NCI-H2107 treated with DMSO at 0.1 percent for 48 hours (cell line): ENCODE measurements around the gene WFIKKN2.
"Not testable (repeated sequence)": the region's sequence is repeated elsewhere in the genome, so short reads cannot be mapped to it uniquely, and the experiment has no call there.

ENCODE experiments used
- DNase-seq: peaks from one replicate; lab custom pipeline; 2025; ENCODE audit not compliant: unreplicated experiment; lab: John Stamatoyannopoulos, UW

Gene WFIKKN2

DNA sequence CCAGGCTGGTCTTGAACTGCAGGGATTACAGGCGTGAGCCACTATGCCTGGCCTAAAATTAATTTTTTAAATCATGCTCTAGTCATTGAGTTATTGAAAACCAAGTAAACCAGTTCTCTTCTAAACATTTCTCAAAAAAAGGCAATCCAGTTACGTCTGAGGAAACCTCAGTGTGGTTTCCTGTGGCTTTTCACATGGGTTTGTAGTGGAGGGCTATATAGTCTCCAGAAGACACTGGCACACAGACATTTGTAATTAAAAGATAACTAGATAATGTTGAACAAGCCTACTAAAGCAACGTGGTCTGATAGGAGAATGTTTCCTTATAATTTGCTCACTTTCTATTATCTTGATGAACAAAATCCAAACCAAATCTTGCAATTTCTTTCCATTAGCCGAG lies 36.0 kb downstream of the WFIKKN2 start:
- no peak for DNase-seq

DNA sequence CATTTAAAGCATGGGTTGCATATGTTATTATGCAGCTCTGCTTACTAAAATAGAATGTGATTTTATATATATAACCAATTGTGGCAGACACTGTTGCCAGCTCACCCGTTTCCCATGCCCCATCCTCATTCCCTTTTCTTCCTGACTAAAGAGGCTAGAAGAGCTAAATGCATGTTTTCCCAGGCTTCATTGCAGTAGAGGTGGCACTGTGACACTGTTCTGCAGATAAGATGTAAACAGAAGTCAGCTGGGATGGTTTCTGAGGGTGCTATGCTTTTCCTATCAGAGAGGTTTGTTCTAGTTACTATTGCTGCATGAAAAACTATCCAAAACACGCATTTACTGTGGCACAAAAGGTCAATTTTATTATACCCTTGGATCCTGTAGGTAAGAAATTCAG lies 36.5 kb downstream of the WFIKKN2 start:
- no peak for DNase-seq

DNA sequence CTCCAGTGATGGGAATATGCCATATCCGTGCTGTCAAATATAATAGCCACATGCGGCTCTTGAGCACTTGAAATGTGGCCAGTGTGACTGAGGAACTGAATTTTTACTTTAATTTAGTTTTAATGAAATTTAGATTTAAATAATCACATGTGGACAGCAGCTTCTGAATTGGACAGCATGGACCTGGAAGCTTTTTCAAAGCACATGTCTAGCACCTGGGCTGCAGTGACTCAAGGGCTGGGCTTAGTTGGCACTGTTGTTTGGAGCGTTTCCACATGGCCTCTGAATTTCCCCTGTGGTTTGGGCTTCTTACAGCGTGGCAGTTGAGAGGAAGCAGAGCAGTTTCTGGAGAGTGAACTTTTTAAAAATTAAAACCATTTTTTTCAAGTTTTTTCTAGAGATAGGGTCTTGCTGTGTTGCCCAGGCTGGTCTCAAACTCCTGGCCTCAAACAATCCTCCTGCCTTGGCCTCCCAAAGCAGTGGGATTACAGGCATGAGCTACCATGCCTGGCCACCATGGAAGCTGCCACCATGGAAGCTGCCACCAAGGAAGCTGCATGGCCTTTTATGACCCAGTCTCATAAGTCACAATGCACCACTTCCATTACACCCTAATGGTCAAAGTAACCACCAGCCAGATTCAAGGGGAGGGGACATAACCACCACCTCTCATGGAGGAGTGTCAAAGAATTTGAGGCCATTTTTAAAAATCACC lies 37.5 kb downstream of the WFIKKN2 start:
- no peak for DNase-seq

GRCh38 chr17:50875074-50875473 lies 39.7 kb downstream of the WFIKKN2 start:
- DNase-seq = no peak

GRCh38 chr17:50877042-50877441 lies 41.7 kb downstream of the WFIKKN2 start:
- not testable (repeated sequence) for DNase-seq

DNA sequence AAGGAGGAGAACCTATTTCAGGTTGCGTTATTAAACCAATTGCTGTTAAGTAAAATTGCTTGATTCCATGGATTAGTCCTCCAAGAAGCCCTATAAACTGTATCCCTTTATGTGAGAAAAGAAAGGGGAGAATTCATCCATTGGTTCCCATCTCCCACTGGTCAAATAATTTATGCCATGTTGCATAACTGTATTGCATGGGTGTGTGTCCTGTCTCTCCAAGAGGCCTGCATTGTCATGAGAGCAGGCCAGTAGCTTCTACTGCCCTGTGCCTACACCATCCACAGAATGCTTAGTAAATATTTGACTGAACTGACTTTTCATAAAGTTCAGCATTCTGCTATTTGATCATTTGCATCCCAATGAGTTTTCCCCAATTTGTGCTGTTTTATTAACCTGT lies 42.5 kb downstream of the WFIKKN2 start:
- no peak for DNase-seq

- DNase-seq = no peak
Measured at GRCh38 chr17:50879086-50879485, 43.7 kb downstream of the WFIKKN2 start.

DNA sequence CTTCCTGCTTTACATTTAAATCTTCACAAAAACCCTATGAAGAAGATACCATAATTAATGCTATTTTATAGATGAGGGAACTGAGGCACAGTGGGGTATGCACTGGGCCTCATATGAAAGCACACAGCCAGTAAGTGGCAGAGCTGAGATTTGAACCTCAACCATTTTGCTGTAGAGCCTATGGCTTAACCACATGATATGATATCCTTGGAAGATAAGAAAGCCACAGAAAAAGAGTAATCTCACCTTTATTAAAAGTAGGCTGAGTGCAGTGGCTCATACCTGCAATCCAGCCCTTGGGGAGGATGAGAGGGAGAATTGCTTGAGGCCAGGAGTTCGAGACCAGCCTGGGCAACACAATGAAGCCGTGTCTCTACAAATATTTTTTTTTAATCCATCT lies 45.8 kb downstream of the WFIKKN2 start:
- no peak for DNase-seq

- no peak for DNase-seq
Measured at GRCh38 chr17:50882851-50883250, 47.5 kb downstream of the WFIKKN2 start.

- no peak for DNase-seq
Measured at GRCh38 chr17:50883850-50884438, 48.6 kb downstream of the WFIKKN2 start.

DNA sequence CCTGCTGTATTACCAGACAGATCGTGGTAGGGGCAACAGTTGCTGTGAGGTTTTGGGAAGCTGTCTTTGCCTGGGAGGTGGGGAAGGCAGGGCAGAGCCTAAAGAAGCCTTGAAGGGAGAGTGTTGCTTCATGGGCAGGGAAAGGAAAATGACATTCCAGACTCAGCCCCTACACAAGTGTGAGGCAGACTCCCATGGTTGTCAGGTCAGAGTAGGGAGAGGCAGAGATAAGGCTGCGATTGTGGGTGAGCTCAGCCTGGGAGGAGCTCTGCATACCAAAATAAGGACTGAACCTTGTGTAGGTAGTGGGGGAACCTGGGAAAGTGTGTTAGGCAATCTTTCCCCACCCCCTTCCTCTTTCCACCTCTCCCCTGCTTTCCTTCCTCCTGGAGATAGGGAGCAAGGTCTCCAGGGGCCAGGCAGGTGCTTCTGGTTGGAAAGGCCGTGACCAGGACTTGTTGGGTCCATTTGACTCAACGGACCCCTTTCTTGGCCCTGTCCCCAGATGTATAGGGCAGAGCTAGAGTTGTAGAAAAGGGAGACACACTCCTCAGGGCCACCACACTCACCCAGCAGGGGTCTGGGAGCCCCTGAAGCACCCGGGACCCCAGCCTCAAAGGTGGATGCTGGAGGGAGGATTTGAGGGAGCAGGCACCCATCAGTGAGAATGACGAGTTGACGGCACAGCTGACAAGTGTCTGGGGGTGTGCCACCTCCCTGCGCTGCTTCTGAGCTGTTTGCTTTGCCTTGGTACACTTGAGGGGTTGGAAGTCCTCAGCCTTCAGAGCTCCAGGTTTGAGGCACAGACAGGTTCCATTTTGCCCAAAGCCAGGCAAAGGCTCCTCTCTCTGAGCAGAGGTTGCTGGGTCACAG lies 49.3 kb downstream of the WFIKKN2 start:
- no peak for DNase-seq

DNA sequence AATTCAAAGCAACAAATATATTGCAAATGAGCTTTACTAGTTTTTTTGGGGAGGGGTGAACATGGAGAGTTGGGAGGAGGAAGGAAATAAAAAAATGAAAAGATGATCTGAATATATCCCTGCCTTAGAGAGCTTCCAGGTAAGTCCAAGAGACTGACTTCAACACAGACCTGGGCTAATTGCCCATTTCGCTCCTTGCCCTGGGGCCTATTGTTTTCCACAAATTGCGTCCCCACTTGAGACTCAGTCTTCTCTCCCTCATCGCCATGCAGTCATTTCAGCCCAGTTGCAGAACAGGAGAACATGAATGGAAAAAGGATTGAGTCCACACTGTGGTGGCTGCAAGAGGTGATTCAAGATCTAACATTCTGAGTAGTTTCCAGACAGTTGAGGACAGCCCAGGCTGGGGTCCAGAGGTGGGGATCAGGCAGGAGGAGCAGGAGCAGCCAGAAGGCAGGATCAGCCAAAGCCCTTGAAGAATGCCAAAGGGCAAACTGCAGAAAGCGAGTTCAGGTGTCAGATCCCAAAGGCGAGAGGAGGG lies 52.4 kb downstream of the WFIKKN2 start:
- no peak for DNase-seq

DNA sequence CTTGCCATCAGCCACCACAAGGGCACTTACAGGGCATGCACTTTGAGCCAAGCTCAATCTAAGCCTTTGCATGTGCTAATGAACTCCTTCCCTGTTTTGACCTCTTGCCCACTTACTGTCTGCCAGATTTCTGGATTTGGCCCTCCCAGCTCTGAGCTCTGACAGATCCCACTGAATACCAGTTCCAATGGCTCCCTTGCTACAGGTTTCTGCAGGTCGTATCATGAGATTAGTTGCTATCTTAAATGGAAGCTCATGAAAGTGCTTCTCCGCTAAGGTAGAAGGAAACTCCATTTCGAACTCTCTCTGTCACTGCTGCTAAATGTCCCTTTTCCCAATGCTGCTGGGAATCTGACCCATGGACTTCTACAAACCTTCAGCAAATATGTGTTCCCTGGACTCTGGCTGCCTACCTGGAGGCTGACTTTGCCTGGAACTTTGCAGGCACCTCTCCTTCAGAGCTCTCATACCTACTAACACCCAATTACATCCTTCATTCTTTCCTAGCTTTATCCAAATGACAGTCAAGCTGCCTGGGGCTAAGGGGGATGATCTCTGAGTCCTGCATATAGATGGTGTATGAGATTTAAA lies 54.2 kb downstream of the WFIKKN2 start:
- no peak for DNase-seq

DNA sequence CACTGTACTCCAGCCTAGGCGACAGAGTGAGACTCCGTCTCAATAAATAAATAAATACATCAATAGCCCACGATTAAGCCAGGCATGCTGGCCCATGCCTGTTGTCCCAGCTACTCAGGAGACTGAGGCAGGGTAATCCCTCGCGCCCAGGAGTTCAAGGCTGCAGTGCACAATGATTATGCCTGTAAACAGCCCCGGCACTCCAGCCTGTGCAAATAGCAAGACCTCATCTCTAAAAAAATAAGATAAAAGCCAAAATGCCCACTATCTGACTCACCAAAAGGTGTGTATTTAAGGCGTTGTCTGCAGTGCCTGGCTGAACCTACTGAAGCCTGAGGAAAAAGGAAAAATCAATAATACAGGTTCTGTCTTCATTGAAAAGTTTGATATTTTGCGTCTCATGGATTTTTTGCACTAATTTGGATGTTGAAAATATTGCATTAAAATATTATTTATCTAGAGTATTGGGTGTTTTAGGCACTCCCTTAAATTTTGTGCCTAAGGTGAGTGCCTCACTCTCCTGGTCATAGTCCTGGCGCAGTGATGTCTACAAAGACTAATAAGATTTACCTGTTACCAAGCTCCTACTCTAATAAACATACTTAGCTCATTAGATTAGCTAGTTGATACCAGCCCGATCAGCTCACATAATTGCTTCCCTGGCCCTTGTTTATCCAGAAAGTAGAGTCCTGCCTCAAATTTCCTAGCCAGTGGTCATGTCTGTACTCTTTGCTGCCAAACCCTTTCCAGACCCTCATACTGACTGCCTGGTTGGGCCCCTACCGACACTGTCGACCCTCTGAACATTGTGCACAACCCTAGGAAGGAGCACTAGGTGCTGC lies 55.5 kb downstream of the WFIKKN2 start:
- DNase-seq = no peak

DNA sequence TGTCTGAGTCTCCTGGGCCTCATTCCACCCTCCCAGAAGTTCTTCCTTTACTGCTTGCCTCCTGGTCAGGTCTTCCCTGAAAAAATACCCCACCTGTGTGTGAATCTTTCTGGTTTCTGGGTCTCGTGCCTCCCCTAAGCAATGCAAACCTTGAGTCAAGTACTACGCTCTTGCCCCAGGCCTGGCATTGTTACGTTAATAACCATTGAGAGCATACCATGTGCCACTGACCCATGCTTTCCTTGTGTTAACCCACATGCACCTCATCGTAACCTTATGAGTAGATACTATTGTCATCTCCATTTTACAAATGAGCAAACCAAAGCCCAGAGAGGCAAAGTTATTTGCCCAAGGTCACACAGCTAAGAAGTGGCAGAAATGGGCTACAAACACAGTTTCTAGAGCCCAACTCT lies 56.2 kb downstream of the WFIKKN2 start:
- no peak for DNase-seq
